ENCODE data around the gene FHIT.

DNA sequence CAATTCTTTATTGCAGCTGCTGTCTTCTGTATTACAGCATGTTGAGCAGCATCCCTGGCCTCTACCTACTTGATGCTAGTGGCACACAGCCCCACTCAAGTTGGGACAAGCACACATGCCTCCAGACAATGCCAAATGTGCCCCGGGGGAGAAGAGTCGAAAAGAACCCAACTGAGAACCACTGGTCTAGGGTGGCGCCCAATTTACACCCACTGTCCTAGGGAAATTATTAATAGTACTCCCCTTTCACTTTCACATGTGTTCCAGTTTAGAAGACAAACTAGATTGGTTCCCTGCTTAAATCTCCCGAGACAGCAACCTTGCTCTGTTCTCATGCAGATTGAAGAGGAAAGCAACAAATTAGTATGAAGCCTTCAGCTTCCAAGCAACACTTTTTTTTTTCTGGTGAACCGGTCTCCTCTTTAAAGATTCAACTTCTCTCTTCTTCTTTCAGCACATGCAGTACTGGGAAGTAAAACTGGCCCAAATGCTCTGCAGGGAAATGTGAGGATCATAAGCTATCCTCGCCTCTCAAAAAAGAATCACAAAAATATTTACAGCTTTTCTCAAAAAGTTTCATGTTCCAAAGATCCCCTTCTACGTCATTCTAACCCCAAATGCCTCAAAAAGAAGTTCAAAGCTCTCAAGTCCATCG, 1377.5 kb downstream of the FHIT start:
- TF ChIP-seq POLR2A (IDR thresholded peaks at IDR 0.05) (no peak), CTCF (IDR thresholded peaks at IDR 0.05) (no peak)
